Keratinocyte (primary cell): Measurements from ENCODE around the gene TNC. TPM values are rescaled to one million over a fixed set of nuclear protein-coding genes. Genes with fewer than 3 reads are reported as not detected.

Source experiments
- DNase-seq: peaks from one replicate; pipeline ENCODE4 v3.0.0-alpha.2; 2011; ENCODE audit warnings: low read depth, missing footprints, low spot score
- FAIRE-seq: peaks from 2 replicates; lab custom pipeline; 2011; peaks lifted over from hg19 to GRCh38; lab: Jason Lieb, UNC
- H2AFZ ChIP-seq: 2 replicates; pipeline ENCODE4 v1.6.0; 2012; ENCODE audit warnings: low read length, control low read depth, inconsistent platforms; ENCODE audit not compliant: control insufficient read depth
- H3K27ac ChIP-seq: 2 replicates; pipeline ENCODE4 v1.5.1; 2011; ENCODE audit warnings: low read length; ENCODE audit not compliant: control insufficient read depth, insufficient read depth
- H3K27me3 ChIP-seq: 3 replicates; pipeline ENCODE4 v1.6.0; 2011; ENCODE audit warnings: low read length; ENCODE audit not compliant: control insufficient read depth, insufficient read depth; ENCODE audit errors: extremely low read depth
- H3K36me3 ChIP-seq, 2 experiments: 2 replicates in 1 of 2; 3 replicates in 1 of 2; pipeline ENCODE4 v1.5.1; 2011; ENCODE audit warnings: low read length in 2 of 2, mild to moderate bottlenecking in 1 of 2; ENCODE audit not compliant: control insufficient read depth in 2 of 2, insufficient read depth in 2 of 2; ENCODE audit errors: extremely low read depth in 1 of 2
- H3K4me1 ChIP-seq: 3 replicates; pipeline ENCODE4 v1.5.1; 2011; ENCODE audit warnings: low read length; ENCODE audit not compliant: control insufficient read depth, insufficient read depth; ENCODE audit errors: extremely low read depth
- H3K4me2 ChIP-seq: 3 replicates; pipeline ENCODE4 v1.6.0; 2011; ENCODE audit warnings: low read depth, low read length; ENCODE audit not compliant: control insufficient read depth, insufficient read depth; ENCODE audit errors: extremely low read depth
- H3K4me3 ChIP-seq, 3 experiments: fragments of 200-600 bp in 1 of 3; sonication (generic) in 1 of 3; 2 replicates in 2 of 3; 3 replicates in 1 of 3; pipeline ENCODE4 v1.5.1; 2011 to 2016; ENCODE audit warnings: low read length in 3 of 3, mild to moderate bottlenecking in 3 of 3, control low read depth in 2 of 3, inconsistent platforms in 1 of 3, low read depth in 1 of 3, mixed read lengths in 1 of 3, mixed run types in 1 of 3, moderate library complexity in 1 of 3; ENCODE audit not compliant: control insufficient read depth in 2 of 3, insufficient read depth in 2 of 3; ENCODE audit errors: extremely low read depth in 1 of 3
- H3K79me2 ChIP-seq: 2 replicates; pipeline ENCODE4 v1.6.0; 2012; ENCODE audit warnings: low read length; ENCODE audit not compliant: control insufficient read depth, insufficient read depth
- H3K9ac ChIP-seq: 3 replicates; pipeline ENCODE4 v1.6.0; 2011; ENCODE audit warnings: low read length; ENCODE audit not compliant: control insufficient read depth, insufficient read depth; ENCODE audit errors: extremely low read depth
- H3K9me1 ChIP-seq: 3 replicates; pipeline ENCODE4 v1.6.0; 2011; ENCODE audit warnings: low read length; ENCODE audit not compliant: control insufficient read depth, insufficient read depth; ENCODE audit errors: extremely low read depth
- H3K9me3 ChIP-seq: 2 replicates; pipeline ENCODE4 v1.5.1; 2012; ENCODE audit warnings: low read depth, low read length; ENCODE audit not compliant: control insufficient read depth
- H4K20me1 ChIP-seq: 3 replicates; pipeline ENCODE4 v1.6.0; 2011; ENCODE audit warnings: low read length; ENCODE audit not compliant: control insufficient read depth, insufficient read depth; ENCODE audit errors: extremely low read depth
- EZH2 ChIP-seq: IDR thresholded peaks from one replicate; pipeline ENCODE4 v1.6.1; 2012; ENCODE audit warnings: inconsistent platforms, mild to moderate bottlenecking, low read length, moderate library complexity
- dilution Hi-C: fragments of 300-500 bp; cut with MboI; formaldehyde crosslinking; loops from one replicate; pipeline ENCODE4 v1.7.0; 2020; ENCODE audit warnings: low sequenced_read_pairs; ENCODE audit not compliant: extremely low pct_ligation_motif_present
- polyA plus RNA-seq, 5 experiments: library from polyadenylated mRNA; depleted of rRNA in 3 of 5; stranded (reverse) in 3 of 5; stranded (forward) in 1 of 5; unstranded in 1 of 5; fragments of >200 nt; gene quantifications; 1 replicate in 1 of 5; 2 replicates in 3 of 5; 3 replicates in 1 of 5; pipeline versions ENCODE4 v1.2.1 to v1.2.3, GENCODE V29; 2011 to 2012; ENCODE audit warnings: missing spikeins in 2 of 5, low read depth in 1 of 5, low replicate concordance in 1 of 5
- TF ChIP-seq, protein P1 (sequence below), 3 experiments: IDR thresholded peaks in 1 of 3; conservative IDR thresholded peaks in 1 of 3; optimal IDR thresholded peaks in 1 of 3; 2 replicates in 2 of 3; 3 replicates in 1 of 3; pipeline versions ENCODE3 to v1.5.1; 2011; ENCODE audit warnings: low read length in 3 of 3, mild to moderate bottlenecking in 3 of 3, moderate library complexity in 2 of 3, control low read depth in 1 of 3, inconsistent platforms in 1 of 3; ENCODE audit not compliant: insufficient read depth in 2 of 3; ENCODE audit errors: extremely low read depth in 1 of 3

Gene TNC
- polyA plus RNA-seq, 1 donor (not counting 4 experiments of a cell fraction or from before 2014, with no cell fraction given), result 58.7 TPM

DNA sequence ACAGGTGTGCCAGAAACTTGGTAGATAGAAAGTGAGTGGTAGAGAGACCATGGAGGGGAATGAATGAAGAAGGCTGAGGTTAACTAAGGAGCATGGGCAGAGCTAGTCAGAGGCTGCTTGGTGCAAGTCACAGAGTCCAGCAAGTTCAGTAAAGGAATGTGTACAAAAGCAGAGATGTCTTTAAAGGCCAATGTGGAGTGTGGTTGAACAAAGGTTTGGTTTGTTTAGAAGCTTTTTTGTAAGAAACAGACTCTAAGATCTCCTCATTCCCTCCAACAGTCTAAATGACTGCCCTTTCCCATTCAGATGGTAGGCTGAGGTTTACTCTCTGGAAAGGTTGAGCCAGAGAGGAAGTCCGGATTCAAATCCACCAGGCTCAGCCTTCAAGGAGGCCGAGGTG lies 84.2 kb downstream of the TNC start:
- H3K36me3 ChIP-seq, result peaks cover 1 to 34% of the 10 kb centered on the region in 2 experiments
- FAIRE-seq, result no peak
- dilution Hi-C loops, result no loop called here

DNA sequence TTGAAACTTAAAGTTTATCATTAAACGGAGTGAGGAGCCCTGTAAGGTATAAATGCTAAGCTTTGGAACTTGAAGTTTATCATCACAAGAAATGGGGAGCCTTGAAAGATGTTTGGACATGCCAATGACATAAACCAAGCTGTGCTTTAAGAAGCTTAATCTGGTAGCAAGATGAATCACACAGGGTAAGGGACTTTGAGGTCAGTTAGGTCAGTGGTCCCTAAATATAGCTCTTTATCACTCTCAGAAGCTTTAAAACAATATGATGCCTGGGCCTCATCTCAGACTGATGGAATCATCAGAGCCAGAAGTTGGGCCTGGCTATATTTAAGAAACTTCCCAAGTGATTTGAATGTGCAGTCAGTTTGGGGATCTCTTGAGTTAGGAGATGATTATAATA lies 85.7 kb downstream of the TNC start:
- H3K27ac ChIP-seq, result no peak overlapping the region
- TF ChIP-seq EZH2, result no peak
- TF ChIP-seq, protein P1, sequence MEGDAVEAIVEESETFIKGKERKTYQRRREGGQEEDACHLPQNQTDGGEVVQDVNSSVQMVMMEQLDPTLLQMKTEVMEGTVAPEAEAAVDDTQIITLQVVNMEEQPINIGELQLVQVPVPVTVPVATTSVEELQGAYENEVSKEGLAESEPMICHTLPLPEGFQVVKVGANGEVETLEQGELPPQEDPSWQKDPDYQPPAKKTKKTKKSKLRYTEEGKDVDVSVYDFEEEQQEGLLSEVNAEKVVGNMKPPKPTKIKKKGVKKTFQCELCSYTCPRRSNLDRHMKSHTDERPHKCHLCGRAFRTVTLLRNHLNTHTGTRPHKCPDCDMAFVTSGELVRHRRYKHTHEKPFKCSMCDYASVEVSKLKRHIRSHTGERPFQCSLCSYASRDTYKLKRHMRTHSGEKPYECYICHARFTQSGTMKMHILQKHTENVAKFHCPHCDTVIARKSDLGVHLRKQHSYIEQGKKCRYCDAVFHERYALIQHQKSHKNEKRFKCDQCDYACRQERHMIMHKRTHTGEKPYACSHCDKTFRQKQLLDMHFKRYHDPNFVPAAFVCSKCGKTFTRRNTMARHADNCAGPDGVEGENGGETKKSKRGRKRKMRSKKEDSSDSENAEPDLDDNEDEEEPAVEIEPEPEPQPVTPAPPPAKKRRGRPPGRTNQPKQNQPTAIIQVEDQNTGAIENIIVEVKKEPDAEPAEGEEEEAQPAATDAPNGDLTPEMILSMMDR (optimal IDR thresholded peaks at IDR 0.05 in 1 of 3, IDR thresholded peaks at IDR 0.05 in 1 of 3, conservative IDR thresholded peaks at IDR 0.05 in 1 of 3; ENCODE audit: extremely low read depth in 1 of 3, insufficient read depth in 2 of 3, low read length in 3 of 3), result no peak

More for the DNA sequence above, 84.2 kb downstream of the TNC start:
- no peaks in the 10 kb centered on the region for H3K27me3 ChIP-seq
- no peak overlapping the region for H3K27ac ChIP-seq
- H3K9me1 ChIP-seq, result no peaks in the 10 kb centered on the region
- H2AFZ ChIP-seq, result no peak overlapping the region
- no peaks in the 10 kb centered on the region for H3K79me2 ChIP-seq
- no peaks in the 10 kb centered on the region for H4K20me1 ChIP-seq
- no peak for TF ChIP-seq EZH2
- TF ChIP-seq, protein P1 (optimal IDR thresholded peaks at IDR 0.05 in 1 of 3, IDR thresholded peaks at IDR 0.05 in 1 of 3, conservative IDR thresholded peaks at IDR 0.05 in 1 of 3; ENCODE audit: extremely low read depth in 1 of 3, insufficient read depth in 2 of 3, low read length in 3 of 3), result no peak
- no peaks in the 10 kb centered on the region for H3K9me3 ChIP-seq
- no peak for DNase-seq
- no peak overlapping the region for H3K9ac ChIP-seq
- H3K4me3 ChIP-seq, result no peak overlapping the region
- H3K4me2 ChIP-seq, result no peak overlapping the region
- H3K4me1 ChIP-seq, result peaks cover 24% of the 10 kb centered on the region

More for the DNA sequence above, 85.7 kb downstream of the TNC start:
- no peaks in the 10 kb centered on the region for H4K20me1 ChIP-seq
- no peak overlapping the region for H2AFZ ChIP-seq
- no peaks in the 10 kb centered on the region for H3K79me2 ChIP-seq
- no peaks in the 10 kb centered on the region for H3K9me3 ChIP-seq
- no peaks in the 10 kb centered on the region for H3K9me1 ChIP-seq
- H3K27me3 ChIP-seq, result no peaks in the 10 kb centered on the region
- H3K4me3 ChIP-seq, result no peak overlapping the region
- H3K4me2 ChIP-seq, result no peak overlapping the region
- peaks cover 24% of the 10 kb centered on the region for H3K4me1 ChIP-seq
- no peak overlapping the region for H3K9ac ChIP-seq
- no peak for FAIRE-seq
- dilution Hi-C loops, result no loop called here
- no peak for DNase-seq
- peaks cover 1 to 25% of the 10 kb centered on the region in 2 experiments for H3K36me3 ChIP-seq
